ENCODE results near the gene PHETA1. TPM values are rescaled to one million over a fixed set of nuclear protein-coding genes. Genes with fewer than 3 reads are reported as not detected.

The PHETA1 gene
- total and polyA plus RNA-seq, 2 donors (not counting 3 experiments of a cell fraction or from before 2014, with no cell fraction given), result 10.6 to 20.0 TPM

- no peaks in the 10 kb centered on the region for H3K9me1 ChIP-seq (replicated peaks; ENCODE audit: control insufficient read depth, extremely low read depth, insufficient read depth, low read length)
- no peaks in the 10 kb centered on the region for H3K36me3 ChIP-seq (ENCODE audit: control insufficient read depth in 2 of 2, extremely low read depth in 1 of 2, insufficient read depth in 2 of 2, low read length in 2 of 2)
- H3K9me3 ChIP-seq (replicated peaks; ENCODE audit: control insufficient read depth, insufficient read depth, low read length), result no peaks in the 10 kb centered on the region
- no peaks in the 10 kb centered on the region for H4K20me1 ChIP-seq (replicated peaks; ENCODE audit: control insufficient read depth, extremely low read depth, insufficient read depth, low read length)
- TF ChIP-seq FOS (IDR thresholded peaks at IDR 0.05; ENCODE audit: borderline replicate concordance, insufficient read depth, low read length) (no peak), EZH2 (IDR thresholded peaks at IDR 0.05; ENCODE audit: borderline replicate concordance, low read depth, low read length, severe bottlenecking) (no peak), JUN (IDR thresholded peaks at IDR 0.05; ENCODE audit: borderline replicate concordance, insufficient read depth, insufficient read length, low read depth) (no peak), POLR2AphosphoS5 (IDR thresholded peaks at IDR 0.05; ENCODE audit: insufficient read depth, low read depth, low read length) (no peak), POLR2A (IDR thresholded peaks at IDR 0.05; ENCODE audit: low read depth, low read length) (no peak), GATA2 (IDR thresholded peaks at IDR 0.05; ENCODE audit: insufficient read depth, insufficient read length, low read depth, low read length) (no peak), MYC (IDR thresholded peaks at IDR 0.05; ENCODE audit: low read depth, low read length) (no peak)
- TF ChIP-seq, protein P1, sequence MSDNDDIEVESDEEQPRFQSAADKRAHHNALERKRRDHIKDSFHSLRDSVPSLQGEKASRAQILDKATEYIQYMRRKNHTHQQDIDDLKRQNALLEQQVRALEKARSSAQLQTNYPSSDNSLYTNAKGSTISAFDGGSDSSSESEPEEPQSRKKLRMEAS (IDR thresholded peaks at IDR 0.05; ENCODE audit: insufficient read depth, insufficient read length), result no peak
- TF ChIP-seq, protein P2, sequence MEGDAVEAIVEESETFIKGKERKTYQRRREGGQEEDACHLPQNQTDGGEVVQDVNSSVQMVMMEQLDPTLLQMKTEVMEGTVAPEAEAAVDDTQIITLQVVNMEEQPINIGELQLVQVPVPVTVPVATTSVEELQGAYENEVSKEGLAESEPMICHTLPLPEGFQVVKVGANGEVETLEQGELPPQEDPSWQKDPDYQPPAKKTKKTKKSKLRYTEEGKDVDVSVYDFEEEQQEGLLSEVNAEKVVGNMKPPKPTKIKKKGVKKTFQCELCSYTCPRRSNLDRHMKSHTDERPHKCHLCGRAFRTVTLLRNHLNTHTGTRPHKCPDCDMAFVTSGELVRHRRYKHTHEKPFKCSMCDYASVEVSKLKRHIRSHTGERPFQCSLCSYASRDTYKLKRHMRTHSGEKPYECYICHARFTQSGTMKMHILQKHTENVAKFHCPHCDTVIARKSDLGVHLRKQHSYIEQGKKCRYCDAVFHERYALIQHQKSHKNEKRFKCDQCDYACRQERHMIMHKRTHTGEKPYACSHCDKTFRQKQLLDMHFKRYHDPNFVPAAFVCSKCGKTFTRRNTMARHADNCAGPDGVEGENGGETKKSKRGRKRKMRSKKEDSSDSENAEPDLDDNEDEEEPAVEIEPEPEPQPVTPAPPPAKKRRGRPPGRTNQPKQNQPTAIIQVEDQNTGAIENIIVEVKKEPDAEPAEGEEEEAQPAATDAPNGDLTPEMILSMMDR (IDR thresholded peaks at IDR 0.05; ENCODE audit: extremely low read depth in 1 of 2, insufficient read depth in 1 of 2, low read depth in 1 of 2, low read length in 2 of 2), result no peak
- H3K9ac ChIP-seq (replicated peaks; ENCODE audit: extremely low read depth, insufficient read depth, low read length), result no peak overlapping the region
- intact Hi-C loops (cut with micrococcal nuclease) (no loop called here), dilution Hi-C loops (cut with MboI; ENCODE audit: extremely low pct_ligation_motif_present, low sequenced_read_pairs) (no loop called here)
- no peaks in the 10 kb centered on the region for H3K4me1 ChIP-seq (ENCODE audit: control insufficient read depth, extremely low read depth, insufficient read depth, low read length)
- no TSS peak for BruUV-seq (replicated peaks)
- H3K79me2 ChIP-seq (ENCODE audit: control insufficient read depth, insufficient read depth, low read length), result no peaks in the 10 kb centered on the region
- H3K4me2 ChIP-seq (ENCODE audit: insufficient read depth, low read length), result no peak overlapping the region
- no peak for DNase-seq (ENCODE audit: low read depth, low spot score)
- H3K27me3 ChIP-seq (ENCODE audit: control insufficient read depth in 2 of 2, insufficient read depth in 2 of 2, low read length in 2 of 2), result no peaks in the 10 kb centered on the region
- CTCF ChIA-PET, result no interaction called here
- no peak for FAIRE-seq
- H2AFZ ChIP-seq (ENCODE audit: low read depth, low read length), result no peak overlapping the region
- H3K27ac ChIP-seq (ENCODE audit: insufficient read depth, low read depth, low read length), result no peak overlapping the region
- POLR2A ChIA-PET, result interaction anchor here (0.6 kb wide), 1 partner anchor 253 kb away, joined by 5 read pairs; no protein-coding TSS in a partner anchor
- H3K4me3 ChIP-seq (replicated peaks in 1 of 3; ENCODE audit: insufficient read depth in 1 of 3, low read depth in 1 of 3, low read length in 3 of 3), result no peak overlapping the region
Measured at GRCh38 chr12:111355201-111355925, 13.5 kb downstream of the PHETA1 start.

Data from endothelial cell of umbilical vein (primary cell).